Measurements from ENCODE around the gene DNAJB8. TPM values are rescaled to one million over a fixed set of nuclear protein-coding genes. Genes with fewer than 3 reads are reported as not detected.

DNAJB8 gene
- total RNA-seq, 4 donors from 2014 or later: not detected

DNA sequence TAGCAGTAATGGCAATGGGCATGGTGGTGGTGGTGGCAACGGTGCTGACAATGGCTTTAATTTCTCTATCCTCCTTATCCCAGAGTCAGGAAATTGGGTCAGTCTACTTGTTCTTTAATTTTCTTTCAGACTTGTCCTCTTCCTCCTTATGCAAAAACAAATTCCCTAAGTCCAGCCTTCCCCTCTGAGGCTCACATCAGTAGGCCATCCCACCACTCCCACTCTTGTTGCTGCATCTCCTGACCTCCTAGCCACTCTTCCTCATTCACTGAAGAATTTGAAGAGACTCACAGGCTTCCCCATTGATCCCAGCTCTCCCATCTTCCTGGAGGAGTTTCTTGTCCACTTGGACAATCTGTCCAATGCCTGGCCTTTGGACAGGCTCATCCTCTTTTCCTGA lies 19.9 kb downstream of the DNAJB8 start:
- H3K4me3 ChIP-seq (replicated peaks in 1 of 3): no peak overlapping the region
- H3K27me3 ChIP-seq: no peaks in the 10 kb centered on the region
- intact Hi-C loops (cut with DNase I): no loop called here
- H3K4me1 ChIP-seq: no peaks in the 10 kb centered on the region
- no peak overlapping the region for H3K27ac ChIP-seq
- DNase-seq: no peak
- H3K36me3 ChIP-seq: no peaks in the 10 kb centered on the region
- no peaks in the 10 kb centered on the region for H3K9me3 ChIP-seq
- TF ChIP-seq, protein P1, sequence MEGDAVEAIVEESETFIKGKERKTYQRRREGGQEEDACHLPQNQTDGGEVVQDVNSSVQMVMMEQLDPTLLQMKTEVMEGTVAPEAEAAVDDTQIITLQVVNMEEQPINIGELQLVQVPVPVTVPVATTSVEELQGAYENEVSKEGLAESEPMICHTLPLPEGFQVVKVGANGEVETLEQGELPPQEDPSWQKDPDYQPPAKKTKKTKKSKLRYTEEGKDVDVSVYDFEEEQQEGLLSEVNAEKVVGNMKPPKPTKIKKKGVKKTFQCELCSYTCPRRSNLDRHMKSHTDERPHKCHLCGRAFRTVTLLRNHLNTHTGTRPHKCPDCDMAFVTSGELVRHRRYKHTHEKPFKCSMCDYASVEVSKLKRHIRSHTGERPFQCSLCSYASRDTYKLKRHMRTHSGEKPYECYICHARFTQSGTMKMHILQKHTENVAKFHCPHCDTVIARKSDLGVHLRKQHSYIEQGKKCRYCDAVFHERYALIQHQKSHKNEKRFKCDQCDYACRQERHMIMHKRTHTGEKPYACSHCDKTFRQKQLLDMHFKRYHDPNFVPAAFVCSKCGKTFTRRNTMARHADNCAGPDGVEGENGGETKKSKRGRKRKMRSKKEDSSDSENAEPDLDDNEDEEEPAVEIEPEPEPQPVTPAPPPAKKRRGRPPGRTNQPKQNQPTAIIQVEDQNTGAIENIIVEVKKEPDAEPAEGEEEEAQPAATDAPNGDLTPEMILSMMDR (IDR thresholded peaks at IDR 0.05): no peak
- no peak for TF ChIP-seq POLR2A (IDR thresholded peaks at IDR 0.05)
- 87 to 93% methylated on average over 1 of the region's 1 CpG for WGBS, 2 donors

DNA sequence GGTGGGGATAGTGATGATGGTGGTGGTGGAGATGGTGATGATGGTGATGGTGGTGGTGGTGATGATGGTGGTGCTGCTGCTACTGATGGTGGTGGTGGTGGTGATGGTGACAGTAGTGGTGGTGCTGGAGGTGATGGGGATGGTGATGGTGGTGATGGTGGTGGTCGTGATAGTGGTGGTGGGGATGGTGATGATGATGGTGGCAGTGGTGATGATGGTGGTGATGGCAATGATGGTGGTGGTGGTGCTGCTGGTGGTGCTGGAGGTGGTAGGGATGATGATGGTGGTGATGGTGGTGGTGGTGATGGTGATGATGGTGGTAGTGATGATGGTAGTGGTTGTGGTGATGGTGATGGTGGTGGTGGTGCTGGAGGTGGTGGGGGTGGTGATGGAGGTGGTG lies 21.3 kb downstream of the DNAJB8 start:
- Histone ChIP-seq H3K27me3 (no peaks in the 10 kb centered on the region), H3K4me1 (no peaks in the 10 kb centered on the region), H3K4me3 (replicated peaks in 1 of 3) (no peak overlapping the region), H3K9me3 (no peaks in the 10 kb centered on the region), H3K36me3 (no peaks in the 10 kb centered on the region), H3K27ac (no peak overlapping the region)
- no peak for DNase-seq
- WGBS, 2 donors: 85 to 95% methylated on average over 1 of the region's 1 CpG
- TF ChIP-seq, protein P1 (IDR thresholded peaks at IDR 0.05): no peak
- no peak for TF ChIP-seq POLR2A (IDR thresholded peaks at IDR 0.05)
- intact Hi-C loops (cut with DNase I): no loop called here

DNA sequence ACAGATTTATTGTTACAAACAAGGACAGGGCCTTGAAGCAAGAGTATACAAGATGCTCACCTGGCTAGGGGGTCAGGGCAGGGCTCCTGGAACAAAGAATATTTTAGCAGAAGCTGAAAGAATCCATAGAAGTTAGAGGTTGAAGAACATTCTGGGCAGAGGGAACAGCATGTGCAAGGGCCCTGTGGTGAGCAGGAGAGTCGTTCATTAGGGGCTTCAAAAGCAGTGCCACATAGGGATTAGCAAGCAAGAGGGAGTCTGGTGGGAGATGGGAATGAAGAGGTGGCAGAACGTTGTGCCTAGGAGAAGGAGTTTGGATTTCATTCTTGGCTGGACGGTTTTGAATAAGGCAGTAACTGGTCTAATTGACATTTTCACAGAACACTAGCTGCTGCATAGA lies 22.9 kb downstream of the DNAJB8 start:
- intact Hi-C loops (cut with DNase I): no loop called here
- no peaks in the 10 kb centered on the region for H3K9me3 ChIP-seq
- H3K36me3 ChIP-seq: no peaks in the 10 kb centered on the region
- no peak for TF ChIP-seq POLR2A (IDR thresholded peaks at IDR 0.05)
- TF ChIP-seq, protein P1 (IDR thresholded peaks at IDR 0.05): no peak
- no peak for DNase-seq
- no peaks in the 10 kb centered on the region for H3K27me3 ChIP-seq
- H3K4me3 ChIP-seq (replicated peaks in 1 of 3): no peak overlapping the region
- H3K27ac ChIP-seq: no peak overlapping the region
- whole genome bisulfite sequencing, 2 donors: 78 to 80% methylated on average over 3 of the region's 3 CpGs
- no peaks in the 10 kb centered on the region for H3K4me1 ChIP-seq

DNA sequence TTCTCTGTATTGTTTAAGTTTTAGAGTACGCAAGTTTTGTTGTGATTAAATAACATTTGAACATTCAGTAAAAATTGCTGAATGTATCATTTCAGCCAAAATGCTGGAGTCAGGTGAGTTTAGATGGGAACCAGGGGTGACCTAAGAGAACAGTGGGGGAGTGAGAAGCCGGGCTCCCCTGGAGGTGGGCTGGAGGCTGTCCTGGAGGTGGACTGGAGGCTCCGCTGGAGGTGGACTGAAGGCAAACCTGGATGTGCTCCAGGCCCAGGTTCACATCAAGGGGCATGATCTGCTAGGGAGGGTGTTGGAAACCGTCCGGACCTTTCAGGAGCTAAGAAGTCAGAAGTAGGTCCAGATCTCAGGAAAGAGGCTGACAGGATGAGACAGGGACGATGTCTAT lies 23.7 kb downstream of the DNAJB8 start:
- H3K9me3 ChIP-seq: no peaks in the 10 kb centered on the region
- H3K27ac ChIP-seq: no peak overlapping the region
- TF ChIP-seq, protein P1 (IDR thresholded peaks at IDR 0.05): no peak
- TF ChIP-seq POLR2A (IDR thresholded peaks at IDR 0.05): no peak
- no peak for DNase-seq
- H3K4me1 ChIP-seq: no peaks in the 10 kb centered on the region
- no peak overlapping the region for H3K4me3 ChIP-seq (replicated peaks in 1 of 3)
- WGBS, 2 donors: 59 to 73% methylated on average over 6 of the region's 6 CpGs
- intact Hi-C loops (cut with DNase I): no loop called here
- no peaks in the 10 kb centered on the region for H3K27me3 ChIP-seq
- H3K36me3 ChIP-seq: no peaks in the 10 kb centered on the region

DNA sequence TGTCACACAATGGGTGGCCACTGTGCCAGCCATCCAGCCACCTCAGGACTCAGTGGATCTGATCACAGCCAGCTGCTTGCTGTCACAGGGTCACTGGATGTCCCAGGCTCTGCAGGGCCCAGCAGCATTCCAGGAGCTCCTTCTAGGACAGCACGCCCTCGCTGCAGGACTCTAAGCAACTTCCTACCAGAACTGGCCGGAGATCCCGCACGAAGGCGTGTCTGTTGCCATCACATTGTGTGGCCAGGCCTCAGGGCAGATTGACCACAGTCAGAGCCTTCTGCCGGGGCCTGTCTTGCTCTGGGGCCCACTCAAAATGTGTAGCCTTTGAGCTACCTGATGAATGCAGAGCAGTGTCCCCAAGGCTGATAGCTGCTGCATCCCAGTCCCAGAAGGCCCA lies 24.6 kb downstream of the DNAJB8 start:
- H3K4me1 ChIP-seq: no peaks in the 10 kb centered on the region
- H3K36me3 ChIP-seq: no peaks in the 10 kb centered on the region
- H3K4me3 ChIP-seq (replicated peaks in 1 of 3): no peak overlapping the region
- no peak for DNase-seq
- no peaks in the 10 kb centered on the region for H3K9me3 ChIP-seq
- intact Hi-C loops (cut with DNase I): no loop called here
- no peak for TF ChIP-seq POLR2A (IDR thresholded peaks at IDR 0.05)
- TF ChIP-seq, protein P1 (IDR thresholded peaks at IDR 0.05): no peak
- H3K27ac ChIP-seq: no peak overlapping the region
- WGBS, 2 donors: 75 to 96% methylated on average over 5 to 6 of the region's 7 CpGs
- no peaks in the 10 kb centered on the region for H3K27me3 ChIP-seq
